DOHH2 (cell line): Measurements from ENCODE around the gene GMEB1.
"Not testable (repeated sequence)": the region's sequence is repeated elsewhere in the genome, so short reads cannot be mapped to it uniquely, and the experiment has no call there.

Experiments used
- H3F3A ChIP-seq: fragments of 200-600 bp; sonication (generic), shearing (Covaris generic); 2 replicates; pipeline ENCODE4 v1.6.0; 2016; ENCODE audit warnings: antibody characterized with exemption, mild to moderate bottlenecking; ENCODE audit not compliant: control insufficient read depth, insufficient read depth
- H3K27ac ChIP-seq: fragments of 200-600 bp; sonication (generic); 2 replicates; pipeline ENCODE4 v1.5.1; 2014; ENCODE audit warnings: low read depth, mild to moderate bottlenecking, low read length, moderate library complexity
- H3K27me3 ChIP-seq: fragments of 200-600 bp; sonication (generic); 2 replicates; pipeline ENCODE4 v1.6.1; 2014; ENCODE audit warnings: mild to moderate bottlenecking, low read length, mixed read lengths; ENCODE audit not compliant: control insufficient read depth
- H3K36me3 ChIP-seq: fragments of 200-600 bp; sonication (generic); 2 replicates; pipeline ENCODE4 v1.6.1; 2014; ENCODE audit warnings: mild to moderate bottlenecking, low read length, moderate library complexity, mixed read lengths; ENCODE audit not compliant: control insufficient read depth
- H3K4me1 ChIP-seq: fragments of 200-600 bp; sonication (generic); 2 replicates; pipeline ENCODE4 v1.6.1; 2014; ENCODE audit warnings: mild to moderate bottlenecking, low read length, mixed read lengths; ENCODE audit not compliant: control insufficient read depth
- H3K4me2 ChIP-seq: fragments of 200-600 bp; sonication (generic); 2 replicates; pipeline ENCODE4 v1.6.0; 2014; ENCODE audit warnings: mild to moderate bottlenecking, low read length, moderate library complexity
- H3K4me3 ChIP-seq: fragments of 200-600 bp; sonication (generic); 2 replicates; pipeline ENCODE4 v1.5.1; 2014; ENCODE audit warnings: mild to moderate bottlenecking, low read length, mixed read lengths
- H3K79me2 ChIP-seq: fragments of 200-600 bp; sonication (generic); 2 replicates; pipeline ENCODE4 v1.6.1; 2014; ENCODE audit warnings: mild to moderate bottlenecking, low read length, mixed read lengths; ENCODE audit not compliant: control insufficient read depth
- H3K9me2 ChIP-seq: fragments of 200-600 bp; sonication (generic); replicated peaks from 2 replicates; pipeline ENCODE4 v1.6.1; 2014; ENCODE audit warnings: mild to moderate bottlenecking, low read length, mixed read lengths; ENCODE audit not compliant: control insufficient read depth
- H3K9me3 ChIP-seq: fragments of 200-600 bp; sonication (generic); 2 replicates; pipeline ENCODE4 v1.6.1; 2014; ENCODE audit warnings: antibody characterized with exemption, low read length, mixed read lengths; ENCODE audit not compliant: control insufficient read depth, insufficient read depth
- H4K20me1 ChIP-seq: fragments of 200-600 bp; sonication (generic); 2 replicates; pipeline ENCODE4 v1.6.0; 2014; ENCODE audit warnings: low read depth, mild to moderate bottlenecking, antibody characterized with exemption, low read length, moderate library complexity; ENCODE audit not compliant: control insufficient read depth, insufficient read depth
- EZH2phosphoT487 ChIP-seq: fragments of 200-600 bp; sonication (generic); IDR thresholded peaks from 2 replicates; pipeline ENCODE4 v1.6.1; 2017; ENCODE audit warnings: borderline replicate concordance, mild to moderate bottlenecking, antibody characterized with exemption, low read length, moderate library complexity, mixed read lengths
- TF ChIP-seq, protein P1 (sequence below): fragments of 200-600 bp; sonication (generic); IDR thresholded peaks from one replicate; pipeline ENCODE4 v1.5.1; 2014; ENCODE audit warnings: antibody characterized with exemption, mild to moderate bottlenecking, low read depth, low read length; ENCODE audit not compliant: poor library complexity, severe bottlenecking

GMEB1 gene

DNA sequence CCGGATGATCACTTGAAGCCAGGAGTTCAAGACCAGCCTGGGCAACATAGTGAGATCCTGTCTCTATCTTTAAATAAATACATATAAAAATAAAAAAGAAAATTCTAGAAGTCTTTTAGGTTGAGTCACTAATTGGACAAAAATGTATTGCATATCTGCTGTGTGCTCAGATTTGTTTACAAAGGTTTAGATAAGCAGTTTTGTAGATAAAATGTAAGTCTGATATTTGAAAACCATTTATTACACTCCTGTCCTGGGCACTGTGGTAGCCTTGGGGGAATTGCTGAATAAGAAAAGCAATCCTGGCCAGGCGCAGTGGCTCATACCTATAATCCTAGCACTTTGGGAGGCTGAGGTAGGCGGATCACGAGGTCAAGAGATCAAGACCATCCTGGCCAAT lies 11.6 kb downstream of the GMEB1 start:
- no peak overlapping the region for H3K27ac ChIP-seq
- H4K20me1 ChIP-seq = no peaks in the 10 kb centered on the region
- H3K4me2 ChIP-seq = no peak overlapping the region
- H3K36me3 ChIP-seq = peaks cover 17% of the 10 kb centered on the region
- H3F3A ChIP-seq = no peaks in the 10 kb centered on the region
- no peaks in the 10 kb centered on the region for H3K9me3 ChIP-seq
- no peaks in the 10 kb centered on the region for H3K27me3 ChIP-seq
- no peaks in the 10 kb centered on the region for H3K9me2 ChIP-seq
- TF ChIP-seq, protein P1, sequence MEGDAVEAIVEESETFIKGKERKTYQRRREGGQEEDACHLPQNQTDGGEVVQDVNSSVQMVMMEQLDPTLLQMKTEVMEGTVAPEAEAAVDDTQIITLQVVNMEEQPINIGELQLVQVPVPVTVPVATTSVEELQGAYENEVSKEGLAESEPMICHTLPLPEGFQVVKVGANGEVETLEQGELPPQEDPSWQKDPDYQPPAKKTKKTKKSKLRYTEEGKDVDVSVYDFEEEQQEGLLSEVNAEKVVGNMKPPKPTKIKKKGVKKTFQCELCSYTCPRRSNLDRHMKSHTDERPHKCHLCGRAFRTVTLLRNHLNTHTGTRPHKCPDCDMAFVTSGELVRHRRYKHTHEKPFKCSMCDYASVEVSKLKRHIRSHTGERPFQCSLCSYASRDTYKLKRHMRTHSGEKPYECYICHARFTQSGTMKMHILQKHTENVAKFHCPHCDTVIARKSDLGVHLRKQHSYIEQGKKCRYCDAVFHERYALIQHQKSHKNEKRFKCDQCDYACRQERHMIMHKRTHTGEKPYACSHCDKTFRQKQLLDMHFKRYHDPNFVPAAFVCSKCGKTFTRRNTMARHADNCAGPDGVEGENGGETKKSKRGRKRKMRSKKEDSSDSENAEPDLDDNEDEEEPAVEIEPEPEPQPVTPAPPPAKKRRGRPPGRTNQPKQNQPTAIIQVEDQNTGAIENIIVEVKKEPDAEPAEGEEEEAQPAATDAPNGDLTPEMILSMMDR = no peak
- TF ChIP-seq EZH2phosphoT487 = no peak
- H3K4me3 ChIP-seq = no peak overlapping the region
- no peaks in the 10 kb centered on the region for H3K4me1 ChIP-seq
- H3K79me2 ChIP-seq = peaks cover 41% of the 10 kb centered on the region

DNA sequence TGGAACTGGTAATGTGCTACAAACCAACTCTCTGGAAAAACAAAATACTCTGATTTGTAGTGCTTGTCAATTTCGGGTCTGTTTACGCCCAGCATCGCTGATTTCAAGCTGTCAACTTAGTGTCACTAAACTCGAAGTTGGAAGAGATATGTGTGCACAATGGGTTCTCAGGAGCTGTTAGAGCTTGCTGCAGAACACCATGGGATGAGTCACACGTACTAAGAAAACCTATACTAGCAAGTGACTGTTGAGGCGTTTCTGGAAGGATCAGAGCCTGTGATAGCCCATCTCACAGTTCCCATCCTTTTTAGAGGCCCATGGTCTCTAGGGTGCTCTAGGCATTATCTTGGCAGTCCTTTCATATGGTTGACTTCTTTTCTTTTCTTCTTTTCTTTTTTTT lies 14.3 kb downstream of the GMEB1 start:
- Histone ChIP-seq H3K9me2 (no peaks in the 10 kb centered on the region), H3F3A (no peaks in the 10 kb centered on the region), H3K4me3 (no peak overlapping the region), H3K79me2 (peaks cover 22% of the 10 kb centered on the region), H4K20me1 (no peaks in the 10 kb centered on the region), H3K4me2 (no peak overlapping the region), H3K27ac (no peak overlapping the region), H3K9me3 (no peaks in the 10 kb centered on the region), H3K36me3 (peaks cover 25% of the 10 kb centered on the region), H3K4me1 (no peaks in the 10 kb centered on the region), H3K27me3 (no peaks in the 10 kb centered on the region)
- no peak for TF ChIP-seq EZH2phosphoT487
- TF ChIP-seq, protein P1 = no peak

DNA sequence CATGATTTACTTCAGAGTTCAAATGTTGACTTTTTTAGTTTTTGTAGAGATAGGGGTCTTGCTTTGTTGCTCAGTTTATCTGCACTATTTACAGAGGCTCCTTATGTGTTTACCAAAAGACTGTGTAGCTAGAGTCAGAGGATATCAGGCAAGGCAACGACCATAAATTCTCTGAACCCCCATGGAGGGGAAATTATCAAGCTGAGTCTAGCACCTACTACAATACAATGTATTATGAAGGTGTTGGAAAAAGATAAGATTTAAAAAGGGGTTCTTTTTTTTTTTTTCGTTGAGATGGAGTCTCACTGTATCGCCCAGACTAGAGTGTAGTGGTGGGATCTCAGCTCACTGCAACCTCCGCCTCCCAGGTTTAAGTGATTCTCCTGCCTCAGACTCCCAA lies 16.4 kb downstream of the GMEB1 start:
- Histone ChIP-seq H3K4me3 (no peak overlapping the region), H3K9me2 (no peaks in the 10 kb centered on the region), H3K27me3 (no peaks in the 10 kb centered on the region), H3K9me3 (no peaks in the 10 kb centered on the region), H3K4me2 (no peak overlapping the region), H3K79me2 (peaks cover 8% of the 10 kb centered on the region), H3K36me3 (peaks cover 29% of the 10 kb centered on the region), H3F3A (no peaks in the 10 kb centered on the region), H4K20me1 (no peaks in the 10 kb centered on the region), H3K27ac (no peak overlapping the region), H3K4me1 (no peaks in the 10 kb centered on the region)
- TF ChIP-seq, protein P1 = no peak
- TF ChIP-seq EZH2phosphoT487 = no peak

DNA sequence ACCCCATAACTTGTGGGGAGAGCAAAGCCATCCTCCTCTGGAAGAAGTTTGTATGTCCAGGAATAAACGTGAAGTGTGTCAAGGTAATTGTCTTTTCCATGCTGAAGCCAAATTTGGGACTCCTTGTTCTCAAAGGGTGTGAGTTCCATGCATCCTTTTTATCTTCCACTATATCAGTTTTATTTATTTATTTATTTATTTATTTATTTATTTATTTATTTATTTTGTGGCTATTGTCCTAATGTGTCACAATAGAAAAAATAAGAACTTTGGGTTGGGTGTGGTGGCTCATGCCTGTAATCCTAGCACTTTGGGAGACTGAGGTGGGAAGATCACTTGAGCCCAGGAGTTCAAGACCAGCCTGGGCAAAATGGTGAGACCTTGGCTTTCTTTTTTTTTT lies 23.0 kb downstream of the GMEB1 start:
- H3K4me2 ChIP-seq, H3K27ac ChIP-seq, H3K9me3 ChIP-seq, H4K20me1 ChIP-seq, H3K27me3 ChIP-seq, H3K4me1 ChIP-seq, H3K79me2 ChIP-seq, H3F3A ChIP-seq, H3K9me2 ChIP-seq, H3K4me3 ChIP-seq: not testable (repeated sequence)
- H3K36me3 ChIP-seq = peaks cover 36% of the 10 kb centered on the region
